SK-N-MC (cell line): ENCODE results near the gene SH3BP5.

Experiments used
- EZH2 ChIP-seq: fragments of 200-600 bp; sonication (generic); IDR thresholded peaks from one replicate; pipeline ENCODE4 v1.6.1; 2017; ENCODE audit warnings: antibody characterized with exemption
- FOXP2 ChIP-seq: optimal IDR thresholded peaks from 2 replicates; pipeline ENCODE3; 2011; ENCODE audit warnings: mild to moderate bottlenecking, moderate library complexity; ENCODE audit not compliant: insufficient read depth; ENCODE audit errors: extremely low read length, control extremely low read depth
- POLR2AphosphoS5 ChIP-seq: IDR thresholded peaks from 2 replicates; pipeline ENCODE4 v1.6.1; 2012; ENCODE audit warnings: mild to moderate bottlenecking, low read depth, low read length, borderline replicate concordance

- TF ChIP-seq EZH2 (no peak), POLR2AphosphoS5 (no peak), FOXP2 (no peak)
Observed at GRCh38 chr3:15272426-15273196, 59.8 kb downstream of the SH3BP5 start.
